ENCODE measurements around the gene SCRN1.
"Not testable (repeated sequence)": the region's sequence is repeated elsewhere in the genome, so short reads cannot be mapped to it uniquely, and the experiment has no call there.

SCRN1 gene

GRCh38 chr7:29965030-29965429 lies 24.6 kb downstream of the SCRN1 start:
- DNase-seq = no peak

DNA sequence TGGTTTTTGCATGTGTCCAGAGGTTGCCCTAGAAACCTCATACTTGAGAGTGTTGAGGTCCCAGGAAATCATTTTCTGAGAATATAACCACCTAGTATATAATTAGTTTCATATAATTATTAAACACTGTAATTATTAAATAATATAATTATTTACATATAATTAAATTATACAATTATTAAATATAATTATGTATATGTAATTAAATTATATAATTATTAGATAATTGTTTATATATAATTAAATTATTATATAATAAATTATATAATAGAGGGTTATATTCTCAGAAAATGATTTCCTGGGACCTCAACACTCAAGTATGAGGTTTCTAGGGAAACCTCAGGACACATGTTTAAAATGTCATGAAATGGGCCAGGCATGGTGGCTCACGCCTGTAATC lies 27.6 kb downstream of the SCRN1 start:
- DNase-seq = no peak

DNA sequence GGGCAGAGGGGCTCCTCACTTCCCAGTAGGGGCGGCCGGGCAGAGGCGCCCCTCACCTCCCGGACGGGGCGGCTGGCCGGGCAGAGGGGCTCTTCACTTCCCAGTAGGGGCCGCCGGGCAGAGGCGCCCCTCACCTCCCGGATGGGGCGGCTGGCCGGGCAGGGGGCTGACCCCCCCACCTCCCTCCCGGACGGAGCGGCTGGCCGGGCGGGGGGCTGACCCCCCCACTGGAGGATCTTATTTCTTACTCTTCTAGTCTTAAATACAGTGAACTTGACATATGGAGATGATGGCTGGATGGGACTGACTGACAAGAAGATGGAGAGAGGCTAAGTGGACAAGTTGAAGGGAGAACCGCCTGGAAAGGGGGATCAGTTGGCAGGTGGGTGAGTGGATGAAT lies 28.0 kb downstream of the SCRN1 start:
- DNase-seq = not testable (repeated sequence)

DNA sequence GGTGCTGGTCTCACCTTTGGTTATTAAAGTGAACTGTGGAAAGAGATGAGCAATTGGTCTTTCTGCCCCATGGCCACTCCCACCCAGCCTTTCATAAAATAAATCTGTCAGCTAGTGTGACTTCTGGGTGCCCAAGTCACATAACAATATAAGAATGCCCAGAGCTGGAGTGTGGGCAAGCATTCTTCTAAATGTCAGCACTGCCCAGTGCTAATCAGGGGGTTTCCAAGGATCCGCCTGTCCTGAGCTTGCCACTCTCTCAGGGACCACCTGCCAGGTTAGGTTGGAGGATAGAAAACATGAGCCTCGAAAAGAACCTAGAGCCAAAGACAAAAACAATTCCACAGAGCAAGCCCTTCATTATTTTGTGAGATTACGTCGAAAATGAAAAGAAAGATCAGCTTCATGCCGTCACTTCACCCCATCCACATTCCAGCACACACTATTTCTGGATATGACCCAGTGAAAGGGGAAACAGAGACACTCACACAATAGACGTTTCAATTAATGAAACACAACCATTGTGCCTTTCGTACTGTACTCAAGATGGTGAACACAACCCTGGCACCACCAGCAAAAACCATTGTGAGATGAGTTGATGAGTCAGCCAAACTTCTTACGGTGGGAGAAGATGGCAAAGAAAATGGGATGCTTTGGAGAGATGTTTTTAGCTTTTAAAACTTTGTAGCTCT lies 30.8 kb downstream of the SCRN1 start:
- DNase-seq = no peak

DNA sequence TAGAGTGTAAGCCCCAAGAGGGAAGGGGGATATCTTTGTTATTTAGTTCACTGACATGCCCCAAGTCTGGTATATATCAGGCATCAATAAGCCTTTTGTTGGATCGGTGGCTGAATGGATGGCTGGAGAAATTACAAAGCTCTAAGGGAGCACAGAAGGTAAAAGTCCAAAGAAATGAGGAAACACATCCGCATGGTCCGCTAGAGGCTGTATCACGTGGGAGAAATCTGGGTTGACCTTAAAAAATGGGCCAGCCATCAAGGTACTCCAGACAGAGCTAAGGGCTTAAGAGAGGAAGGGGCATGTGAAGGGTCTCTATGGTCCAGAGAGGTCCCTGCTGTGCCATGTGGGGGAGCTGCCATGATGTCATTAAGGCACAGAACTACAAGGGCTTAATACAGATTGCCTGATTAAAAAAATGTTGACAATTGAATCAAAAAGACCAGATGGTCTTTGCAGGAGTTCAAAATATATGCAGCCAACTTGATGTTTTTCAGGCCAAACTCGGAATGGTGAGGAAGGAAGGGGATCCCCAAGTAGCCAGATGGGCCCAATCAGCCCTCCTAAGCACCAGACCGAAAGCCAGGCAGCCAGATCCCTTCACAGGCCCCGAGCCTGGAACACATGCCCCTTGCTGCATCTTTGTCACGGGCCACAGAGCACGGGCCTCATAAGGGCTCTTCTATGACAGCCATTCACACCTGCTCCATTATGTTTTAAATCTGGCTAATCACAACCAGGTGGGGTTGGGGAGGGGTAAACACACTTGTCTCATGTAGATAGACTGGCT lies 31.9 kb downstream of the SCRN1 start:
- no peak for DNase-seq

GRCh38 chr7:29956487-29956836 lies 33.1 kb downstream of the SCRN1 start:
- no peak for DNase-seq

DNA sequence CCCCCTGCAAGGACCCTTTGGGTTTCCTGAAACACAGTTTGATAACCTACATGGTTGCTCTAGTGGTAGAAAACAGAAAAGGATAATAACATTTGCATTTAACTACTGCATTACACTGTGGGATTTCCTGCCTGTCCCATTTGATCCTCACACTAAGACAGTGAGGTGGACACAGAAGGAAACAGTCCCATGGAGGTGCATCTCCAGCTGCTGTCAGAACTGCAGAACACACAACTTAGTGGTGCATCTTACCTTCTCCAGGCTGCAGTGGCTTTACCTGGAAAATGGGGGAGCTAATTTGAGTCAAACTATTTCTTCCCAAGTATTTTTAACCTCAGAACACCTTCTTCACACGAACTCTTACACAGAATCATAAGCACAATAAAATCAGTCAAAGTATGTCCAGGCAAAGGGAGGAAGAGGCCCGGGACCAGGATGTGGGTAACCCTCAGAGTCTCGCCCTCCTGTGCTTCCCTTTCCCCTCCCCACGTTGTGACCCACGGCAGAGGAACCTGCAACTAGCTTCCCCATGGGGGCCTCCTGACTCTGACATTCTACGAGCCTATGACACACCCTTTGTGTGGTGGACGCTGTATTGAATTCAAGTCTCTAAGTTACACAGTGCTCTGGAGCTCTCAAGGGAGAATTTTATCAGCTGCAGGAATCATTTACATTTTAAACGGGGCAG lies 33.7 kb downstream of the SCRN1 start:
- DNase-seq = no peak

GRCh38 chr7:29955075-29955792 lies 34.4 kb downstream of the SCRN1 start:
- no peak for DNase-seq

DNA sequence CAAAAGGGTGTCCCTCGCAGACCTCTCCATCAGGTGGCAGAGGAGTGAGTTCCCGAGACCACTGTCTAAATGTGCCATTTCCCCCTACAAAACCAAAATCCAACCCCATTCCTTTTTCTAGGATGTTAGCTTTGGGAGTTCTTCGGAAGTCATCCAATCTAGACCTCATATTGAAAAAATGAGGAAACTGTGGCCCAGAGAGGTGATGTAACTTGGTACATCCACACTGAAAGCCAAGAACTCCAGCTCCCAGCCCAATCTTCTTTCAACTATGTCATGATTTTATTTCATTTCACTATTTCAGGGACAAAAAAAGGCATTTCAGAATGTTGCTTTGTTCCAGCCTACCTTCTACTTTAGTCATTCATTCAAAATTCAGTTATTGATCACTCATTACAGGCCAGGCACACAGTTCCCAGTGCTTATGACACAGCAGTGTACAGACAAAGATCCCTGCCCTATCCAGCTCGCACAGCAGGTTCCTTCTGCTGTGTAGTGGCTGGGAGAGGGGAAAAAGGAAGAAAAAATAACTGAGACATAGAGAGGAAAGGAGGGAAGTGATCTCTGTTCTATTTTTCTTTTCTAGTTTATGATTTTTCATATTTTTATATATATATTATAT lies 35.8 kb downstream of the SCRN1 start:
- DNase-seq = no peak

- no peak for DNase-seq
These were observed 38.4 kb downstream of the SCRN1 start for GRCh38 chr7:29951206-29951605.

DNA sequence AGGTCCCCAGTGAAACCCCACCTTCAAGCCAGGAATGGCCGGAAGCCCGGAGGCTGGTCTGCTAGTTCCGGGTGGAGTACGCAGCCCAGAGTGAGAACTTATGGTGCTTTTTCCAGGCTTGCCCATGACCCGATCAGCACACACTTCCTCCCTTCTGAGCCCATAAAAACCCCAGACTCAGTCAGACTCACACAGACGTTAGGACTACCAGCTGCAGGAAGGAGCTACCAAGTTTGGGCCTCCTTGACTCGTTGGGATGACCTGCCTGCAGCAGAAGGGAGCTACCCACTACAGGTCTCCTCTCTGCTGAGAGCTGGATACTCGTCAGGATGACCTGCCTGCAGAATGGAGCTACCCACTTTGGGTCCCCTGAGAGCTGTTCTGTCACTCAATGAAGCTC lies 39.1 kb downstream of the SCRN1 start:
- no peak for DNase-seq

DNA sequence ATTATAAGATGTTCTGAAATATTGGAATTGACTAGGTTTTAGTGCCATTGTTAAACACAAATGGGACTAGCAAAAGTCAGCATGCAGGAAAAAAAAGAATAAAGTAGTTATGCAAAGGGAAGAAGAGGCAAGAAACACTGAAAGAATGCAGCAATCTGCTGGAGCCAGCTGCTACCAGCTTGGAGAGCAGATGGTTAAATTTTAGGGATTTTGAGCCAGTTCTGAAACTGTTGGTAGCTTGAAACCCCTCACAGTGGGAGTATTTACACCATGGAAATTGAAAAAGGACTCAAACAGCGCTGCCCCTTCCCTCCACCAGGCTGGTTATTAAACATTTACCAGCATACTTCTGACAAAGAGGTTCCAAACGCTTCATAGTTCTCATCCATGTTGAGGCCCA lies 41.0 kb downstream of the SCRN1 start:
- no peak for DNase-seq

DNA sequence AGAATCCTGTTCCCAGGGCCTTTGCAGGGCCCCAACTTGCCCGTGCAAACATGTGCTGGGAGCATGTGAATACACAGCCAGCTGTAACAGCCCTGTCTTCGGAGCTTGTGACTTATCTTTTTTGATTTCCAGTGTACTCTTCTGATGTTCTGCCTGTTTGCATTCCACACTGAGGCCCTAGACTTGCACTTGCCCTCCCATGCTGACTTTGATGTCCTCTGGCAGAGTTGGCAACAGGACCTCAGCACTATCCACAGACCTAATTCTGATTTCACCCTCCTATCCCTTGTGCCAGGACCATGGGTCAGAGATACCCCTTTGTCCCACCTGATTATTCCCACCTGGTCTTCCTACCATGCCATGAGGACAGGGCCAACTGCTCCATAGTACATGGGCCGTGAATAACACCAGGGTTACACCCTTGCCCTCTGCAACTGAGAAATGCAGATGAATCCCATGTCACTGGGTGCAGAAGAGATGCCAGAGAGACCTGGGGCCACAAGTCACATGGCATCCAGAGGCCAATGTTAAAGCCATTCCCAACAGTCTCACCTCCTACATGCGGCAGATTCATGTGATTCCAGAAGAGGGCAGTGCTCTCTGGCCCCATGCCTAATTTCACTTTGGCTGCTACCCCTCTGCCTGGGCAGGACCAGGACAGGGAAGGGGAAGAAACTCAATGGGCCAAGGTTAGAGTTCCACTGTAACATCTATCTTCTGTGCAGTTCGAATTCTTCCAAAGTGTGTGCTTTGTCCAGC lies 43.0 kb downstream of the SCRN1 start:
- DNase-seq = no peak

DNA sequence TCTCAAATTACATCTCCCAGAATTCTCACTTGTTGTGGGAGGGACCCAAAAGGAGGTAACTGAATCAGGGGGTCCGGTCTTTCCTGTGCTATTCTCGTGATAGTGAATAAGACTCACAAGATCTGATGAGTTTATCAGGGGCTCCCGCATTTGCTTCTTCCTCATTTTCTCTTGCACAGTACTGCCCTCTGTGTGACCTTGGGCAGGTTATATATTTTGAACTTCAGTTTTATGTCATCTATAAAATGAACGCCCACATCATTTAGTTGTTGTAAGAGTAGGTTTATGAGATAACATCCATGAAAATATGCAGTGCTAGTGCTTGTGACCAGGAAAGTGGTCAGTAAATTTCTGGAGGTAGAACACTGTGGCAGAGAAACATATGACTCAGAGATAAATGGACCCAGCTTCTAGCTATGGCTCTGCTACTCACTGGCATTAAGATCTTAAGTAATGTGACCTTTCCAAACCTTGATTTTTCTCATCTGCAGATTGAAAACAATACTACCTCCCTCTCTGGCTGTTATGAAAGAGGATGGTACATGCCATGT lies 44.3 kb downstream of the SCRN1 start:
- no peak for DNase-seq

DNA sequence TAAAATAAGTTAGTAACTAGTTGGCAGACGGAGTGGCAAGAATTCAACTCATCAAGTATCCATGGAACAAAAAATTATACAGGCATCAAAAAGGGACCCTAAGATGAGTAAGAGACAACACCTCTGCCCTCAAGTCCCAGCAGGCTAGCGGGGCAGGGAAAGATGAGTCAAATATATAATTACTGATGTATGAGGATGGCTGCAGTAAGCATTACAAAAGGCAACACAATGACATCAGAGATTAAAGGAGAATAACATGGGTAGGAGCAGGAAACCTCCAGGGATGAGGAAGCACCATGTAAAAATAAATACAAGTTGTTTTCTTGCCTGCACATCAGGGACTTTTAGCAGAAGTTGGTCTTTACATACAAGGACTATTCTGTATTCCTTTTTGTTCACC lies 49.4 kb downstream of the SCRN1 start:
- DNase-seq = no peak

GRCh38 chr7:29937132-29937531 lies 52.5 kb downstream of the SCRN1 start:
- DNase-seq = no peak

DNA sequence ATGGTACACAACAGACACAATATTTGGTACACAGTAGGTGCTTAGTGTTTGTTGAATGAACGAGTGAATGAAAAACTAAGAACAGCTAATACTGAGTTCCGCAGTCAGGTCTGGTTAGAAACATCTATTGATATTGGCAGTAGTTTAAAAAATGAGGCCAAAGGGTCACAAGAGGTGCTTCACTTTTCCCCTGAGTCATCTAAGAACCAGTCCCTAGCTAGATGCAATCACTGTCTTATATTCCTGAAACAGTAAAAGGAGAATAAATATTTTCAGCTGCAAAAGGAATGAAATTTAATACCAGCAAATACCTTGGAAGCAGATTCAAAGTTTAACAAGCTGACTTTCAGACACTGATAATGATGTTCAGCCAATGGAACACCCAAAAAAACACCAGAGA lies 54.5 kb downstream of the SCRN1 start:
- no peak for DNase-seq

DNA sequence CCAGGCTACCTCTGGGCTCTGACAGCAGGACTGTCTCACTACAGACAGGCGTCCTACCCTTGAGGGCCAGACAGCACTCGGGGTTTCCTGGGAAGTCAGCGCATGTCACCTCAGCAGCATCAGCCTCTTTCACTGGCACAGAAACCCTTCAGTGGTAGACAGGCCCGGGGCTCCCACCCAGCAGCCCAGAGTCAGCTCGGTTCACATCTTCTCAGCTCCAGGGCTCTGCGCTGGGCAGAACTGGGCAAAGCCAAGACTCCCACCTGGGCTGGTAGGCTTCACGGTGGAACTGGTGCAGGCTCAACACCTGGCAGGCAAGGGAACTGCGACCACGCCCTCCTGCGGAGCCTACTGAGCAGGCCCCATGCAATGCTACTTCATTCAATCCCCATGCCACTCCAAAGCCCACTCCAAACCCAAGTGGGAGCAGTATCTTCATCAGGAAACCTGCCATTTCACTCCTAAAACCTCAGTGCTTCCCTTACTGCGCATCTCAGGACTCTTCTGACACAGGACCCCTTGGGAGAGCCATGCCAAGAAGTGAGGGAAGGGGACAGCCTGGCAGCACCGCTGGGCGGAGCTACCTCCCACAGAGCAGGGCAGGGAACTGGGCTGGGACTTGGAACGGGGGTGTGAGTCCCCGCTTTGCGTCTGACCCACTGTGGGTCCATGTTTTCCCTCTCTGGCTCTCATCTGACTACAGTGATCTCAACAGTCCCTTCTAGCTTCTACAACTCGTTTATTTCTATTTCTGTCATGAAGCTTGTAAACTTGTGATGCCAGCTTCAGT lies 60.4 kb downstream of the SCRN1 start:
- DNase-seq = no peak

GRCh38 chr7:29926741-29927140 lies 62.9 kb downstream of the SCRN1 start:
- no peak for DNase-seq

DNA sequence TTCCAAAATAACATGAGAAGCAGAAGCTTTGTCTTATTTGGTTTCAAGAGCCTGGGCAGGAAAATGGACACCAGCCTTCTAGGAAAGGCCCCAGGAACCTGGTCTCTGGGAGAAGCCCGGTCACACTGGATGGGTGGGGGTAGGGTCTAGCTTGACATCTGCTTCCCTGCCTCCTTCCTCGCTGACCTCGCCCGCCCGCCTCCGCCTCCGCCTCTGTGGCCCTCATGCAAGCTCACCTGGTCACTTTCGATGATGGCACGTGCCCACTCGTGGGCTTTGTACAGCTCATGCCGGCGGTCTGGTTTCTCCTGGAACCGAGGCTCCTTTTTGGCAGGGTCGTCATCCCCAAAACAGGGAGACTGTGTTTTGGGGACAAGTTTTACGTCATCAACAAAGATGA lies 63.4 kb downstream of the SCRN1 start:
- DNase-seq = no peak

DNA sequence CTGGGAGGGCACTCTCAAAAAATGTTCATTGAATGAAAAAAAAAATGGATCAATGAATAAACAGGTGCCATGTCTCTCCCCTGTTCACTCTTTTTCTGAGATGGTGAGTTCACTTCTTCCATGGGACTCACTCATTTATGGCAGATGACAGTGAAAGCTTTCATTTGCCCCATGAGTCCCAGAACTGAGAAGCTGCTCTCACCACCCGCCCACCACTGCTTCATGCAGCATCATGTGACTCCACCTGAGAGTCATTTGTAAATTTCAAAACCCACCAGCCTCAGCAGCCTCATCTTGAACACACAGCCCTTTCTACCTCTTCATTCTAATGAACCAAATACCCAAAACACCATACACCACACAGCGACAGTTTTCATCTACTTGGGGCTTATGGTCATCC lies 64.9 kb downstream of the SCRN1 start:
- no peak for DNase-seq

Data from activated CD4-positive, CD25-positive, alpha-beta regulatory T cell (primary cell).